ENCODE results near the gene ZNF362.

GRCh38 chr1:33305816-33306652 is 49.7 kb downstream of the ZNF362 start:
- TF ChIP-seq CTCF (IDR thresholded peaks at IDR 0.05) (no peak), RXRA (IDR thresholded peaks at IDR 0.05; ENCODE audit: borderline replicate concordance, low read depth) (no peak), RFX5 (IDR thresholded peaks at IDR 0.05; ENCODE audit: low read length) (no peak), NFIC (IDR thresholded peaks at IDR 0.05; ENCODE audit: borderline replicate concordance) (no peak), FOXM1 (IDR thresholded peaks at IDR 0.05; ENCODE audit: low read depth) (no peak), EP300 (IDR thresholded peaks at IDR 0.05; ENCODE audit: borderline replicate concordance in 1 of 2, low read depth in 1 of 2, low read length in 1 of 2) (no peak), REST (IDR thresholded peaks at IDR 0.05; ENCODE audit: low read depth, low read length) (no peak), SMC3 (IDR thresholded peaks at IDR 0.05; ENCODE audit: low read depth, low read length) (no peak), TCF12 (IDR thresholded peaks at IDR 0.05) (no peak), POLR2AphosphoS5 (IDR thresholded peaks at IDR 0.05; ENCODE audit: low read depth, low read length) (no peak), MXI1 (IDR thresholded peaks at IDR 0.05; ENCODE audit: low read depth, low read length) (no peak)
- TF ChIP-seq, protein P1, sequence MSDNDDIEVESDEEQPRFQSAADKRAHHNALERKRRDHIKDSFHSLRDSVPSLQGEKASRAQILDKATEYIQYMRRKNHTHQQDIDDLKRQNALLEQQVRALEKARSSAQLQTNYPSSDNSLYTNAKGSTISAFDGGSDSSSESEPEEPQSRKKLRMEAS (IDR thresholded peaks at IDR 0.05; ENCODE audit: low read depth), result no peak

Data from SK-N-SH (cell line).